GM21526 (cell line): ENCODE data around the gene MACC1.

Experiments
- ATAC-seq: cut with Tn5 transposase; IDR thresholded peaks from one replicate; pipeline ENCODE4 v1.9.1; 2021; ENCODE audit warnings: moderate library complexity; ENCODE audit not compliant: unreplicated experiment, low FRiP score

Gene MACC1

GRCh38 chr7:20185988-20186387 lies 31.2 kb downstream of the MACC1 start:
- ATAC-seq, result no peak

GRCh38 chr7:20183086-20183485 lies 34.1 kb downstream of the MACC1 start:
- ATAC-seq, result no peak

GRCh38 chr7:20176578-20177242 lies 40.5 kb downstream of the MACC1 start:
- no peak for ATAC-seq

- ATAC-seq, result no peak
Measured at GRCh38 chr7:20173828-20174227, 43.4 kb downstream of the MACC1 start.

- ATAC-seq, result no peak
Measured at GRCh38 chr7:20172736-20173334, 44.3 kb downstream of the MACC1 start.

- no peak for ATAC-seq
Measured at GRCh38 chr7:20170633-20171032, 46.6 kb downstream of the MACC1 start.

GRCh38 chr7:20165146-20165510 lies 52.1 kb downstream of the MACC1 start:
- no peak for ATAC-seq

GRCh38 chr7:20164425-20165145 lies 52.6 kb downstream of the MACC1 start:
- no peak for ATAC-seq

GRCh38 chr7:20162665-20163064 lies 54.5 kb downstream of the MACC1 start:
- ATAC-seq, result no peak

- ATAC-seq, result no peak
Measured at GRCh38 chr7:20159226-20159747, 57.9 kb downstream of the MACC1 start.

GRCh38 chr7:20158684-20159083 lies 58.5 kb downstream of the MACC1 start:
- ATAC-seq, result peak; percentile 58

- no peak for ATAC-seq
Measured at GRCh38 chr7:20157456-20157855, 59.7 kb downstream of the MACC1 start.

GRCh38 chr7:20153999-20154398 lies 63.2 kb downstream of the MACC1 start:
- no peak for ATAC-seq

- ATAC-seq, result no peak
Measured at GRCh38 chr7:20153567-20153966, 63.6 kb downstream of the MACC1 start.

- ATAC-seq, result no peak
Measured at GRCh38 chr7:20152511-20152910, 64.7 kb downstream of the MACC1 start.

- no peak for ATAC-seq
Measured at GRCh38 chr7:20151708-20152456, 65.3 kb downstream of the MACC1 start.

GRCh38 chr7:20146451-20146850 lies 70.7 kb downstream of the MACC1 start:
- no peak for ATAC-seq

- ATAC-seq, result no peak
Measured at GRCh38 chr7:20144801-20145200, 72.4 kb downstream of the MACC1 start.

- no peak for ATAC-seq
Measured at GRCh38 chr7:20141666-20142065, 75.5 kb downstream of the MACC1 start.

GRCh38 chr7:20141002-20141345 lies 76.2 kb downstream of the MACC1 start:
- ATAC-seq, result no peak
